Kidney epithelial cell (primary cell): ENCODE results near the gene NCKAP5. TPM values are rescaled to one million over a fixed set of nuclear protein-coding genes. Genes with fewer than 3 reads are reported as not detected.

ENCODE experiments used
- DNase-seq: peaks from one replicate; pipeline ENCODE4 v3.0.0-alpha.2; 2010; ENCODE audit warnings: low read depth
- H3K27me3 ChIP-seq: 2 replicates; pipeline ENCODE4 v1.6.0; 2011; ENCODE audit warnings: low read length; ENCODE audit not compliant: control insufficient read depth, insufficient read depth
- H3K36me3 ChIP-seq: 2 replicates; pipeline ENCODE4 v1.5.1; 2011; ENCODE audit warnings: low read length; ENCODE audit not compliant: control insufficient read depth, insufficient read depth
- H3K4me3 ChIP-seq: 2 replicates; pipeline ENCODE4 v1.5.1; 2011; ENCODE audit warnings: low read depth, mild to moderate bottlenecking, control low read depth, low read length
- total RNA-seq: library from RNA; depleted of rRNA; stranded (reverse); fragments of >200 nt; gene quantifications from 2 replicates; pipeline ENCODE4 v1.2.3, GENCODE V29; 2015
- TF ChIP-seq, protein P1 (sequence below): IDR thresholded peaks from 2 replicates; pipeline ENCODE4 v1.5.1; 2011; ENCODE audit warnings: mild to moderate bottlenecking, moderate library complexity, low read length, control low read depth, inconsistent platforms; ENCODE audit not compliant: insufficient read depth, poor library complexity, severe bottlenecking

The NCKAP5 gene
- total RNA-seq, 1 donor from 2014 or later: 0.33 TPM

DNA sequence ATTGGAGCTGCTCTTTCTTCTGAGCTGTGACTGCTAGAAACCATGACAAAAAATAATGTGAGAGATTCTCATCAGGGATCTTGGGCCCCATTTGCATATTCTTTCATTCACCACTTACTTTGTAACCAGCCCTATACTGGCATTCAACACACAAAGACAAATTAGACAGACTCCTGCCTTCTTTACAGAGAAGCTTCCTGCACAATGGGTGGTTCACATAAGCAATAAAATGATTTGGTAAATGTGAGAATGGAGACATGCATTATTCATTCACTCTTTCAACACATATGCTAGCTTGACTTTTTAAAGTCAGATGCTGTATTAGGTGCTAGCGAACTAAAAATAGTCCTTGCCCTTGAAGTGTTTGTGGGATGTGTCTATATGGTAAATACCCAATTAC, 174.4 kb downstream of the NCKAP5 start:
- TF ChIP-seq, protein P1, sequence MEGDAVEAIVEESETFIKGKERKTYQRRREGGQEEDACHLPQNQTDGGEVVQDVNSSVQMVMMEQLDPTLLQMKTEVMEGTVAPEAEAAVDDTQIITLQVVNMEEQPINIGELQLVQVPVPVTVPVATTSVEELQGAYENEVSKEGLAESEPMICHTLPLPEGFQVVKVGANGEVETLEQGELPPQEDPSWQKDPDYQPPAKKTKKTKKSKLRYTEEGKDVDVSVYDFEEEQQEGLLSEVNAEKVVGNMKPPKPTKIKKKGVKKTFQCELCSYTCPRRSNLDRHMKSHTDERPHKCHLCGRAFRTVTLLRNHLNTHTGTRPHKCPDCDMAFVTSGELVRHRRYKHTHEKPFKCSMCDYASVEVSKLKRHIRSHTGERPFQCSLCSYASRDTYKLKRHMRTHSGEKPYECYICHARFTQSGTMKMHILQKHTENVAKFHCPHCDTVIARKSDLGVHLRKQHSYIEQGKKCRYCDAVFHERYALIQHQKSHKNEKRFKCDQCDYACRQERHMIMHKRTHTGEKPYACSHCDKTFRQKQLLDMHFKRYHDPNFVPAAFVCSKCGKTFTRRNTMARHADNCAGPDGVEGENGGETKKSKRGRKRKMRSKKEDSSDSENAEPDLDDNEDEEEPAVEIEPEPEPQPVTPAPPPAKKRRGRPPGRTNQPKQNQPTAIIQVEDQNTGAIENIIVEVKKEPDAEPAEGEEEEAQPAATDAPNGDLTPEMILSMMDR: no peak
- H3K4me3 ChIP-seq: no peak overlapping the region
- H3K27me3 ChIP-seq: no peaks in the 10 kb centered on the region
- H3K36me3 ChIP-seq: no peaks in the 10 kb centered on the region
- DNase-seq: no peak

DNA sequence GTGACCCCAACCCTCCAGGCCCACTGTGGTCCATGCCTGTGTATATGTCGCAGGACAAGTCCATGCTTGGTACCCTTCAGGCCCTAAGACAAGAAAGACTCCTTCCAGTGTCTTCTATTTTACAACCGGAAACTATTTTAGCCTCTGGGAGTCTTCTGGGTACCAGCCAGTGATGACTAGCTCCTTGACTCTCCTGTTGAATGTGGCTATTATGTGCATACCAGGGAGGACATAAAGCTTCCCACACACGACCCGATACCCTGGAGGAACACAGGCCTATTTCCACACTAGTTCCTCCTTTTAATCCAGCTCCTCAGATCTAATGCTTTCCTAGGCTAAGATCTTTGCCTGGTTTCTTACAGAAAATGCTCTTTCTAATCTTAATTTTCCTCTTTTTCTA, 178.1 kb downstream of the NCKAP5 start:
- no peak for DNase-seq
- TF ChIP-seq, protein P1: no peak
- Histone ChIP-seq H3K36me3 (no peaks in the 10 kb centered on the region), H3K27me3 (no peaks in the 10 kb centered on the region), H3K4me3 (no peak overlapping the region)

DNA sequence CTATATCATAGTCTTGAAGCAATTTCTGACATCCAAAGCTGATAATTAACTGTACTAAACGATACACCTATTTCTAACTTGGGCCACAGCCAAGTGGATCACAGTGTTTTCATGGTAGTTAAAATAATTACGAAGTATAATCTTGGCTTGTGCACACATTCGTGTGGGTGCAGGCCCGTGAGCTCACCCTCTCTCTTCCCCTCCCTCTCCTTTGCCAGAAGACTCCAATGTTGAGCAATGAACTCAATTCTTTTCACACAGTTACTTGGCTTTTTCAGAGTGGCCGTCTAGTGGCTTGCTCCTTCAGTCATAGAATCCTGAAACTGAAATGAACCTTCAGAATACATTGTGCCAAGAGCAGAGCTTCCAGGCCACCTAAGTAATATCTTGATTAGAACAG, 178.7 kb downstream of the NCKAP5 start:
- no peak overlapping the region for H3K4me3 ChIP-seq
- no peaks in the 10 kb centered on the region for H3K36me3 ChIP-seq
- TF ChIP-seq, protein P1: no peak
- H3K27me3 ChIP-seq: no peaks in the 10 kb centered on the region
- no peak for DNase-seq

DNA sequence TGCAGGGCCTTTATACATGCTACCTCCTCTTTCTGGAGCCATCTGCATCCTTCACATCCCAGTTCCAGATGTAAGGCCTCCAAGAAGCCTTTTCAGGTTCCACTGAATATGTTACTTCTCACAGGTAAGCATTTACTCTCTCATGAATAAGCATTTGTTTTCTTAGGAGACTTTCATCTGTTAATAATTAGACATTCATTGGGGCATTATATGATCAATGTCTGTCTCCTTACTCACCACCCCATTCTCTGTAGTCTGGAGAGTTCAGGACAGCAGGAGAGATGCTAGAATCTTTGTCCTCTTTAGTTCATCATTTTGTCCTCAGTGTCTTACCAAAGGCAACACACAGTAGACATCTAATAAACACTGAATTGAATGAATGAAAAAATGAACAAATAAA, 185.7 kb downstream of the NCKAP5 start:
- no peak for DNase-seq

DNA sequence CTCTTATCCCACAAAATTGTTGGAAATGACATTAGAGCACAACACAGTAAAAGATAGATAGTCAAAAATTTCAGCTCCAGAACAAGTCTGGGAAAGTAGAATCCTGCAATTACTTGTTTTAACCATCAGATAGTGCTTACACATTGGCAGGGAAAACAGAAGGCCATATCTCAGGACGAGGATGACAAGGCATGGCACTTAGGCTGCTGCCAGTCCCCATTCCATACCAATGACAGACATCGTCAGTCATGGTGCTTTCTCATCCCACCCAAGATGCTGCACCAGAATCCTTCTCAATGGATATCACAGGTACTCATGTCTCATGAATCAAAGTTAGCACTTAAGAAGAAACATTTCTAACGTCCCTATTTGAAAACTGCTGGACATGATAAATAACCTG, 187.3 kb downstream of the NCKAP5 start:
- TF ChIP-seq, protein P1: no peak
- H3K27me3 ChIP-seq: no peaks in the 10 kb centered on the region
- no peak overlapping the region for H3K4me3 ChIP-seq
- DNase-seq: no peak
- H3K36me3 ChIP-seq: no peaks in the 10 kb centered on the region

More for the DNA sequence above, 185.7 kb downstream of the NCKAP5 start:
- TF ChIP-seq, protein P1: no peak
- no peaks in the 10 kb centered on the region for H3K27me3 ChIP-seq
- H3K36me3 ChIP-seq: no peaks in the 10 kb centered on the region
- no peak overlapping the region for H3K4me3 ChIP-seq

DNA sequence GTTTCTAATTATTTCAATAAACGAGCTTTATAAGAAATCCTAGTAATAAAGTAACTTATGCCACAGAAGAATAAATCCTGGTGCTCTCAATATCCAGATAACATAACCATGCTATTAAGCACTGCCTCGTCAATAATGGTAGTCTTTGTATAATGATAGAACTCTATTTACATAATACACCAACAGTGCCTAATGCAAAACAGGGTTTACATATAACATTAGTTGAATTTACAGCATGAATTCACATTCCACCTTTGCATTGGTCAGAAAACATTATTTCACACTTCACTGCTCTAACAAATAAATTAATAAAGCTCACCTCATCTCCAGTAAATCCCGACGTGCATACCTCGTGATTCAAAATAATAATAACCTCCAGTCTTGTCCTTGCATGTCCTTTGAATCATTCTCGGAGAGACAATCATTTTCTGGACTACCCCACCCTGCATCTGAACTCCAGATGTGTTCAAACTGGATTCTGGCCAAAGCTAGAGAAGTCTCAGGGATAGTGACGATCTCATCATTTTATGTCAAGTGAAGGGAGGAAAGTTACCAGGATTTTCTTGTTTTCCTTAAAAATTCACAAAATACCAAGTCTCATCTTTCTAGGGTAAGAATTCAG, 189.2 kb downstream of the NCKAP5 start:
- H3K27me3 ChIP-seq: no peaks in the 10 kb centered on the region
- no peak for DNase-seq
- TF ChIP-seq, protein P1: no peak

More for the DNA sequence above, 189.2 kb downstream of the NCKAP5 start:
- Histone ChIP-seq H3K4me3 (no peak overlapping the region), H3K36me3 (no peaks in the 10 kb centered on the region)
